ENCODE measurements around the gene MNAT1.

The MNAT1 gene

GRCh38 chr14:60722107-60722356, 12.5 kb upstream of the MNAT1 start:
- Histone ChIP-seq H3K27me3 (ENCODE audit: insufficient read depth, low read length, poor library complexity, severe bottlenecking) (no peaks in the 10 kb centered on the region), H3K4me1 (ENCODE audit: insufficient read depth, low read length, poor library complexity, severe bottlenecking) (peaks cover 11% of the 10 kb centered on the region)

GRCh38 chr14:60722357-60723115, 12.0 kb upstream of the MNAT1 start:
- Histone ChIP-seq H3K9ac (ENCODE audit: low read depth, low read length, poor library complexity, severe bottlenecking) (peak overlapping the region; percentile 84), H3K9me2 (replicated peaks; ENCODE audit: low read depth, low read length) (no peaks in the 10 kb centered on the region), H4K20me1 (ENCODE audit: insufficient read depth, low read length, poor library complexity, severe bottlenecking) (peaks cover 14% of the 10 kb centered on the region), H3K27me3 (ENCODE audit: insufficient read depth, low read length, poor library complexity, severe bottlenecking) (no peaks in the 10 kb centered on the region), H3K4me3 (ENCODE audit: low read length, poor library complexity, severe bottlenecking) (peak overlapping the region; percentile 83), H3K4me2 (ENCODE audit: low read depth, low read length, poor library complexity, severe bottlenecking) (peak overlapping the region; percentile 72), H3F3A (ENCODE audit: low read depth) (no peaks in the 10 kb centered on the region), H3K36me3 (ENCODE audit: insufficient read depth, low read length) (no peaks in the 10 kb centered on the region; the same call in 1 of the 2 replicates), H3K9me3 (ENCODE audit: insufficient read depth, low read depth, low read length) (no peaks in the 10 kb centered on the region), H2AFZ (ENCODE audit: low read length) (no peak overlapping the region), H3K79me2 (ENCODE audit: insufficient read depth, low read length) (peaks cover 62% of the 10 kb centered on the region), H3K4me1 (ENCODE audit: insufficient read depth, low read length, poor library complexity, severe bottlenecking) (peaks cover 11% of the 10 kb centered on the region)
- TF ChIP-seq EZH2phosphoT487 (IDR thresholded peaks at IDR 0.05; ENCODE audit: borderline replicate concordance) (no peak), CTCF (conservative IDR thresholded peaks at IDR 0.05; ENCODE audit: low read length) (no peak)

More at GRCh38 chr14:60722107-60722356, 12.5 kb upstream of the MNAT1 start:
- peak overlapping the region; percentile 66 for H3K4me2 ChIP-seq (ENCODE audit: low read depth, low read length, poor library complexity, severe bottlenecking)
- H2AFZ ChIP-seq (ENCODE audit: low read length), result no peak overlapping the region
- peak overlapping the region; percentile 84 for H3K9ac ChIP-seq (ENCODE audit: low read depth, low read length, poor library complexity, severe bottlenecking)
- H3K79me2 ChIP-seq (ENCODE audit: insufficient read depth, low read length), result peaks cover 62% of the 10 kb centered on the region
- H3K36me3 ChIP-seq (ENCODE audit: insufficient read depth, low read length), result no peaks in the 10 kb centered on the region; the same call in 1 of the 2 replicates
- H3F3A ChIP-seq (ENCODE audit: low read depth), result no peaks in the 10 kb centered on the region
- no peaks in the 10 kb centered on the region for H3K9me3 ChIP-seq (ENCODE audit: insufficient read depth, low read depth, low read length)
- peaks cover 14% of the 10 kb centered on the region for H4K20me1 ChIP-seq (ENCODE audit: insufficient read depth, low read length, poor library complexity, severe bottlenecking)
- no peaks in the 10 kb centered on the region for H3K9me2 ChIP-seq (replicated peaks; ENCODE audit: low read depth, low read length)
- H3K4me3 ChIP-seq (ENCODE audit: low read length, poor library complexity, severe bottlenecking), result peak overlapping the region; percentile 83
- TF ChIP-seq EZH2phosphoT487 (IDR thresholded peaks at IDR 0.05; ENCODE audit: borderline replicate concordance) (no peak), CTCF (conservative IDR thresholded peaks at IDR 0.05; ENCODE audit: low read length) (no peak)

GRCh38 chr14:60723116-60723906, 11.2 kb upstream of the MNAT1 start:
- H3K9me3 ChIP-seq (ENCODE audit: insufficient read depth, low read depth, low read length), result no peaks in the 10 kb centered on the region
- H3K4me3 ChIP-seq (ENCODE audit: low read length, poor library complexity, severe bottlenecking), result peak overlapping the region; percentile 83
- TF ChIP-seq CTCF (conservative IDR thresholded peaks at IDR 0.05; ENCODE audit: low read length), result no peak
- no peak for TF ChIP-seq EZH2phosphoT487 (IDR thresholded peaks at IDR 0.05; ENCODE audit: borderline replicate concordance)
- H3K79me2 ChIP-seq (ENCODE audit: insufficient read depth, low read length), result peaks cover 61% of the 10 kb centered on the region
- no peaks in the 10 kb centered on the region for H3F3A ChIP-seq (ENCODE audit: low read depth)
- peak overlapping the region; percentile 63; the same call in 1 of the 2 replicates for H2AFZ ChIP-seq (ENCODE audit: low read length)
- peaks cover 11% of the 10 kb centered on the region for H3K4me1 ChIP-seq (ENCODE audit: insufficient read depth, low read length, poor library complexity, severe bottlenecking)
- peak overlapping the region; percentile 72 for H3K4me2 ChIP-seq (ENCODE audit: low read depth, low read length, poor library complexity, severe bottlenecking)
- H4K20me1 ChIP-seq (ENCODE audit: insufficient read depth, low read length, poor library complexity, severe bottlenecking), result peaks cover 14% of the 10 kb centered on the region
- H3K9ac ChIP-seq (ENCODE audit: low read depth, low read length, poor library complexity, severe bottlenecking), result peak overlapping the region; percentile 84
- H3K27me3 ChIP-seq (ENCODE audit: insufficient read depth, low read length, poor library complexity, severe bottlenecking), result no peaks in the 10 kb centered on the region
- H3K36me3 ChIP-seq (ENCODE audit: insufficient read depth, low read length), result no peaks in the 10 kb centered on the region; the same call in 1 of the 2 replicates
- no peaks in the 10 kb centered on the region for H3K9me2 ChIP-seq (replicated peaks; ENCODE audit: low read depth, low read length)
